Endothelial cell of umbilical vein (primary cell): ENCODE measurements around the gene OR5J2. TPM values are rescaled to one million over a fixed set of nuclear protein-coding genes. Genes with fewer than 3 reads are reported as not detected.

Experiments
- BruUV-seq: library from RNA; stranded (reverse); fragments of 400-500 nt; replicated peaks from 2 replicates; lab custom pipeline; 2021; lab: Mats Ljungman, UMichigan
- CTCF ChIA-PET: fragments of 300-600, 350-600 bp; sonication (Branson Sonifier 250); formaldehyde crosslinking; loops from one replicate; lab custom pipeline; 2021; ENCODE audit warnings: antibody characterized with exemption, inconsistent platforms; lab: Charles Lee
- POLR2A ChIA-PET: fragments of 300-600, 350-600 bp; sonication (Branson Sonifier 250); formaldehyde crosslinking; loops from one replicate; lab custom pipeline; 2021; ENCODE audit warnings: antibody characterized with exemption, inconsistent platforms; lab: Charles Lee
- DNase-seq: peaks from one replicate; pipeline ENCODE4 v3.0.0-alpha.2; 2011; ENCODE audit warnings: low read depth, low spot score
- FAIRE-seq: peaks from 2 replicates; lab custom pipeline; 2011; peaks lifted over from hg19 to GRCh38; lab: Jason Lieb, UNC
- H2AFZ ChIP-seq: 2 replicates; pipeline ENCODE4 v1.6.0; 2012; ENCODE audit warnings: low read depth, low read length, control low read depth, inconsistent platforms
- H3K27ac ChIP-seq: 2 replicates; pipeline ENCODE4 v1.5.1; 2011; ENCODE audit warnings: low read depth, mild to moderate bottlenecking, control low read depth, low read length, moderate library complexity; ENCODE audit not compliant: insufficient read depth
- H3K27me3 ChIP-seq, 2 experiments: 2 replicates each; pipeline versions ENCODE4 v1.6.0 to v1.6.1; 2011; ENCODE audit warnings: low read length in 2 of 2, mixed read lengths in 1 of 2; ENCODE audit not compliant: control insufficient read depth in 2 of 2, insufficient read depth in 2 of 2
- H3K36me3 ChIP-seq, 2 experiments: 2 replicates in 1 of 2; 3 replicates in 1 of 2; pipeline ENCODE4 v1.5.1; 2011; ENCODE audit warnings: low read length in 2 of 2, mild to moderate bottlenecking in 1 of 2, moderate library complexity in 1 of 2; ENCODE audit not compliant: control insufficient read depth in 2 of 2, insufficient read depth in 2 of 2; ENCODE audit errors: extremely low read depth in 1 of 2
- H3K4me1 ChIP-seq: 3 replicates; pipeline ENCODE4 v1.5.1; 2011; ENCODE audit warnings: mild to moderate bottlenecking, low read length; ENCODE audit not compliant: control insufficient read depth, insufficient read depth; ENCODE audit errors: extremely low read depth
- H3K4me2 ChIP-seq: 2 replicates; pipeline ENCODE4 v1.6.1; 2011; ENCODE audit warnings: low read length, control low read depth, mixed read lengths; ENCODE audit not compliant: insufficient read depth
- H3K4me3 ChIP-seq, 3 experiments: fragments of 200-600 bp in 1 of 3; sonication (generic), shearing (Covaris generic) in 1 of 3; replicated peaks in 1 of 3; 2 replicates each; pipeline ENCODE4 v1.5.1; 2011 to 2016; ENCODE audit warnings: control low read depth in 3 of 3, low read length in 3 of 3, mild to moderate bottlenecking in 2 of 3, inconsistent platforms in 1 of 3, low read depth in 1 of 3, moderate library complexity in 1 of 3; ENCODE audit not compliant: insufficient read depth in 1 of 3
- H3K79me2 ChIP-seq: 2 replicates; pipeline ENCODE4 v1.6.0; 2012; ENCODE audit warnings: low read length, inconsistent platforms; ENCODE audit not compliant: control insufficient read depth, insufficient read depth
- H3K9ac ChIP-seq: replicated peaks from 2 replicates; pipeline ENCODE3; 2011; ENCODE audit warnings: low read length, control low read depth; ENCODE audit not compliant: insufficient read depth; ENCODE audit errors: extremely low read depth
- H3K9me1 ChIP-seq: replicated peaks from 3 replicates; pipeline ENCODE4 v1.6.0; 2011; ENCODE audit warnings: mild to moderate bottlenecking, low read length; ENCODE audit not compliant: control insufficient read depth, insufficient read depth; ENCODE audit errors: extremely low read depth
- H3K9me3 ChIP-seq: replicated peaks from 2 replicates; pipeline ENCODE4 v1.5.1; 2012; ENCODE audit warnings: low read length, inconsistent platforms; ENCODE audit not compliant: control insufficient read depth, insufficient read depth
- H4K20me1 ChIP-seq: replicated peaks from 2 replicates; pipeline ENCODE3; 2011; ENCODE audit warnings: mild to moderate bottlenecking, low read length; ENCODE audit not compliant: control insufficient read depth, insufficient read depth; ENCODE audit errors: extremely low read depth
- EZH2 ChIP-seq: IDR thresholded peaks from 2 replicates; pipeline ENCODE4 v1.6.1; 2012; ENCODE audit warnings: borderline replicate concordance, low read depth, mild to moderate bottlenecking, moderate library complexity, low read length, inconsistent platforms; ENCODE audit not compliant: severe bottlenecking
- FOS ChIP-seq: IDR thresholded peaks from 2 replicates; pipeline ENCODE4 v1.6.1; 2011; ENCODE audit warnings: mild to moderate bottlenecking, low read length, moderate library complexity, borderline replicate concordance; ENCODE audit not compliant: insufficient read depth
- GATA2 ChIP-seq: IDR thresholded peaks from 2 replicates; pipeline ENCODE4 v1.7.0; 2011; ENCODE audit warnings: low read depth, mild to moderate bottlenecking, moderate library complexity, mixed read lengths, low read length; ENCODE audit not compliant: insufficient read length, insufficient read depth
- JUN ChIP-seq: IDR thresholded peaks from 2 replicates; pipeline ENCODE4 v1.6.1; 2011; ENCODE audit warnings: borderline replicate concordance, low read depth; ENCODE audit not compliant: insufficient read length, insufficient read depth
- MYC ChIP-seq: IDR thresholded peaks from one replicate; pipeline ENCODE4 v1.6.1; 2011; ENCODE audit warnings: mild to moderate bottlenecking, low read depth, low read length
- POLR2A ChIP-seq: IDR thresholded peaks from 2 replicates; pipeline ENCODE4 v1.6.1; 2012; ENCODE audit warnings: low read depth, mild to moderate bottlenecking, control low read depth, low read length
- POLR2AphosphoS5 ChIP-seq: IDR thresholded peaks from 2 replicates; pipeline ENCODE4 v1.6.1; 2012; ENCODE audit warnings: low read depth, mild to moderate bottlenecking, control low read depth, low read length, moderate library complexity; ENCODE audit not compliant: insufficient read depth
- dilution Hi-C: fragments of 300-500 bp; cut with MboI; formaldehyde crosslinking; loops from one replicate; pipeline ENCODE4 v1.15.0; 2019; ENCODE audit warnings: low sequenced_read_pairs; ENCODE audit not compliant: extremely low pct_ligation_motif_present
- intact Hi-C: fragments of 100-400 bp; cut with micrococcal nuclease; formaldehyde crosslinking; loops from one replicate; pipeline ENCODE4 v1.10.0; 2022
- polyA plus RNA-seq, 4 experiments: library from polyadenylated mRNA; depleted of rRNA in 3 of 4; stranded (reverse) in 3 of 4; unstranded in 1 of 4; fragments of >200 nt; gene quantifications; 2 replicates each; pipeline versions ENCODE4 v1.2.1 to v1.2.3, GENCODE V29; 2011 to 2012; ENCODE audit warnings: missing spikeins in 1 of 4
- total RNA-seq: library from RNA; stranded (reverse); gene quantifications from 2 replicates; pipeline ENCODE4 v1.2.3, GENCODE V29; 2021
- TF ChIP-seq, protein P1 (sequence below), 2 donors: IDR thresholded peaks; 1 replicate in 1 of 2; 2 replicates in 1 of 2; pipeline ENCODE4 v1.5.1; 2011; ENCODE audit warnings: low read length in 2 of 2, mild to moderate bottlenecking in 2 of 2, moderate library complexity in 2 of 2, control low read depth in 1 of 2, inconsistent platforms in 1 of 2, low read depth in 1 of 2; ENCODE audit not compliant: insufficient read depth in 1 of 2; ENCODE audit errors: extremely low read depth in 1 of 2
- TF ChIP-seq, protein P2 (sequence below): IDR thresholded peaks from 2 replicates; pipeline ENCODE4 v1.6.1; 2011; ENCODE audit not compliant: insufficient read depth, insufficient read length

OR5J2 gene
- total and polyA plus RNA-seq, 2 donors (not counting 3 experiments of a cell fraction or from before 2014, with no cell fraction given) = not detected

DNA sequence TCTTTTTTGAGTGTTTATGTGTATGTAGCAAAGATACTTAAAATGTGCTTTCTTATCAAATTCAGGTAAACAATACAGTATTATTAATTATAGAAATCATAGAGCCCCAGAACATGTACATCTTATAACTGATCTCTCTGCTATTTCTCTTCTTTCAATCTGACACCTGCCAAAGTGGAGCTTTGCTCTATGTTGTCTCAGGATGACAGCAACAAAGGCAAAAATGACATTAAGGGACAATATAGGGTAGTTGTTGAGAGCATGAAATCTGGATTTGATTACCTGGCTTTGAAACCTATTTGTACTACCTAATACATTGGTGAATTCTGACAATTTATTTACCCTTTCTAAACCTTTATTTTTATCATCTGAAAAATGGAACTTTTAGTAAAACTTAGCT, 7.0 kb downstream of the OR5J2 start:
- TF ChIP-seq EZH2 (no peak), MYC (no peak), JUN (no peak), FOS (no peak), POLR2AphosphoS5 (no peak), GATA2 (no peak), POLR2A (no peak)
- TF ChIP-seq, protein P1, sequence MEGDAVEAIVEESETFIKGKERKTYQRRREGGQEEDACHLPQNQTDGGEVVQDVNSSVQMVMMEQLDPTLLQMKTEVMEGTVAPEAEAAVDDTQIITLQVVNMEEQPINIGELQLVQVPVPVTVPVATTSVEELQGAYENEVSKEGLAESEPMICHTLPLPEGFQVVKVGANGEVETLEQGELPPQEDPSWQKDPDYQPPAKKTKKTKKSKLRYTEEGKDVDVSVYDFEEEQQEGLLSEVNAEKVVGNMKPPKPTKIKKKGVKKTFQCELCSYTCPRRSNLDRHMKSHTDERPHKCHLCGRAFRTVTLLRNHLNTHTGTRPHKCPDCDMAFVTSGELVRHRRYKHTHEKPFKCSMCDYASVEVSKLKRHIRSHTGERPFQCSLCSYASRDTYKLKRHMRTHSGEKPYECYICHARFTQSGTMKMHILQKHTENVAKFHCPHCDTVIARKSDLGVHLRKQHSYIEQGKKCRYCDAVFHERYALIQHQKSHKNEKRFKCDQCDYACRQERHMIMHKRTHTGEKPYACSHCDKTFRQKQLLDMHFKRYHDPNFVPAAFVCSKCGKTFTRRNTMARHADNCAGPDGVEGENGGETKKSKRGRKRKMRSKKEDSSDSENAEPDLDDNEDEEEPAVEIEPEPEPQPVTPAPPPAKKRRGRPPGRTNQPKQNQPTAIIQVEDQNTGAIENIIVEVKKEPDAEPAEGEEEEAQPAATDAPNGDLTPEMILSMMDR (IDR thresholded peaks at IDR 0.05; ENCODE audit: extremely low read depth in 1 of 2, insufficient read depth in 1 of 2, low read depth in 1 of 2, low read length in 2 of 2) = no peak
- TF ChIP-seq, protein P2, sequence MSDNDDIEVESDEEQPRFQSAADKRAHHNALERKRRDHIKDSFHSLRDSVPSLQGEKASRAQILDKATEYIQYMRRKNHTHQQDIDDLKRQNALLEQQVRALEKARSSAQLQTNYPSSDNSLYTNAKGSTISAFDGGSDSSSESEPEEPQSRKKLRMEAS = no peak
- intact Hi-C loops = no loop called here
- Histone ChIP-seq H3K9me3 (peaks cover 4% of the 10 kb centered on the region), H3K9ac (no peak overlapping the region), H3K27ac (no peak overlapping the region), H2AFZ (no peak overlapping the region), H3K36me3 (no peaks in the 10 kb centered on the region), H3K4me3 (no peak overlapping the region), H3K79me2 (no peaks in the 10 kb centered on the region), H3K27me3 (no peaks in the 10 kb centered on the region), H3K4me1 (no peaks in the 10 kb centered on the region), H4K20me1 (no peaks in the 10 kb centered on the region), H3K4me2 (no peak overlapping the region), H3K9me1 (no peaks in the 10 kb centered on the region)
- dilution Hi-C loops = no loop called here
- ChIA-PET CTCF (no interaction called here), POLR2A (no interaction called here)
- no peak for FAIRE-seq
- no TSS peak for BruUV-seq
- DNase-seq = no peak
